Kasumi-1 (cell line): ENCODE data around the gene EFR3B.
"Not testable (repeated sequence)": the region's sequence is repeated elsewhere in the genome, so short reads cannot be mapped to it uniquely, and the experiment has no call there.

Experiments used
- DNase-seq, 2 experiments: peaks; one replicate each; lab custom pipeline; 2025; lab: John Stamatoyannopoulos, UW

EFR3B gene

GRCh38 chr2:25041928-25042320, at the start of gene EFR3B:
Gene EFR3B (plus strand): TSS chr2:25042076. CDS start chr2:25042313, 237 bp downstream.
- peak; percentile 82 to 83 for DNase-seq

- no peak for DNase-seq
These were observed 48.3 kb upstream of the EFR3B start for GRCh38 chr2:24993406-24994145.

- DNase-seq = no peak
These were observed 47.6 kb upstream of the EFR3B start for GRCh38 chr2:24994146-24994724.

GRCh38 chr2:24999097-24999496, 42.8 kb upstream of the EFR3B start:
- not testable (repeated sequence) for DNase-seq

GRCh38 chr2:25000036-25000435, 41.8 kb upstream of the EFR3B start:
- no peak for DNase-seq

GRCh38 chr2:25000503-25001324, 41.2 kb upstream of the EFR3B start:
- no peak for DNase-seq

GRCh38 chr2:25001325-25001637, 40.6 kb upstream of the EFR3B start:
- DNase-seq = no peak

GRCh38 chr2:25002066-25002465, 39.8 kb upstream of the EFR3B start:
- DNase-seq = no peak

- DNase-seq = peak; percentile 7 to 18
These were observed 31.9 kb upstream of the EFR3B start for GRCh38 chr2:25009954-25010353.

- not testable (repeated sequence) for DNase-seq
These were observed 30.5 kb upstream of the EFR3B start for GRCh38 chr2:25011342-25011741.

GRCh38 chr2:25014631-25015030, 27.2 kb upstream of the EFR3B start:
- DNase-seq = no peak

GRCh38 chr2:25018681-25019080, 23.2 kb upstream of the EFR3B start:
- no peak for DNase-seq

- no peak for DNase-seq
These were observed 20.0 kb upstream of the EFR3B start for GRCh38 chr2:25021791-25022362.

- no peak for DNase-seq
These were observed 18.5 kb upstream of the EFR3B start for GRCh38 chr2:25023333-25023732.

GRCh38 chr2:25025229-25026007, 16.5 kb upstream of the EFR3B start:
- no peak for DNase-seq

GRCh38 chr2:25026008-25026530, 15.8 kb upstream of the EFR3B start:
- no peak for DNase-seq

GRCh38 chr2:25029183-25029554, 12.7 kb upstream of the EFR3B start:
- no peak for DNase-seq

GRCh38 chr2:25030702-25031101, 11.2 kb upstream of the EFR3B start:
- DNase-seq = peak; percentile 84 to 90

- peak; percentile 90 to 91 for DNase-seq
These were observed 9.8 kb upstream of the EFR3B start for GRCh38 chr2:25032094-25032493.

- no peak for DNase-seq
These were observed 9.0 kb upstream of the EFR3B start for GRCh38 chr2:25032901-25033300.

GRCh38 chr2:25034081-25034480, 7.8 kb upstream of the EFR3B start:
- DNase-seq = no peak
